OCI-LY1 (cell line): Measurements from ENCODE around the gene GGCT.

Experiments
- H2AFZ ChIP-seq: fragments of 200-600 bp; sonication (generic), shearing (Covaris generic); 2 replicates; pipeline ENCODE4 v1.6.0; 2014; ENCODE audit warnings: antibody characterized with exemption, mild to moderate bottlenecking, low read length
- H3F3A ChIP-seq: fragments of 200-600 bp; sonication (generic), shearing (Covaris generic); 2 replicates; pipeline ENCODE4 v1.6.0; 2014; ENCODE audit warnings: mild to moderate bottlenecking, antibody characterized with exemption, low read length, moderate library complexity; ENCODE audit not compliant: insufficient read depth
- H3K27ac ChIP-seq: fragments of 200-600 bp; sonication (generic); 2 replicates; pipeline ENCODE4 v1.5.1; 2014; ENCODE audit warnings: low read length, mixed run types, mild to moderate bottlenecking, low read depth; ENCODE audit not compliant: poor library complexity, severe bottlenecking
- H3K27me3 ChIP-seq: fragments of 200-600 bp; sonication (generic); 2 replicates; pipeline ENCODE4 v1.6.0; 2014; ENCODE audit warnings: antibody characterized with exemption, mild to moderate bottlenecking, low read length, moderate library complexity; ENCODE audit not compliant: insufficient read depth
- H3K36me3 ChIP-seq: fragments of 200-600 bp; sonication (generic); 2 replicates; pipeline ENCODE4 v1.6.1; 2014; ENCODE audit warnings: mild to moderate bottlenecking, antibody characterized with exemption, low read length, moderate library complexity, mixed read lengths; ENCODE audit not compliant: insufficient read depth
- H3K4me1 ChIP-seq: fragments of 200-600 bp; sonication (generic); 2 replicates; pipeline ENCODE4 v1.5.1; 2014; ENCODE audit warnings: mild to moderate bottlenecking, low read length, moderate library complexity; ENCODE audit not compliant: insufficient read depth, severe bottlenecking
- H3K4me2 ChIP-seq: fragments of 200-600 bp; sonication (generic), shearing (Covaris generic); 2 replicates; pipeline ENCODE4 v1.6.1; 2014; ENCODE audit warnings: low read length
- H3K4me3 ChIP-seq: fragments of 200-600 bp; sonication (generic); 2 replicates; pipeline ENCODE4 v1.5.1; 2014; ENCODE audit warnings: low read length, low read depth, mild to moderate bottlenecking, mixed read lengths; ENCODE audit not compliant: poor library complexity, severe bottlenecking
- H3K79me2 ChIP-seq: fragments of 200-600 bp; shearing (Covaris generic); 2 replicates; pipeline ENCODE4 v1.6.1; 2016; ENCODE audit warnings: mixed run types, low read length, mixed read lengths; ENCODE audit not compliant: insufficient read depth
- H3K9ac ChIP-seq: fragments of 200-600 bp; sonication (generic), shearing (Covaris generic); 2 replicates; pipeline ENCODE4 v1.6.1; 2014; ENCODE audit warnings: mild to moderate bottlenecking, low read length, mixed read lengths
- H3K9me2 ChIP-seq: fragments of 200-600 bp; sonication (generic), shearing (Covaris generic); 2 replicates; pipeline ENCODE4 v1.6.1; 2014; ENCODE audit warnings: low read depth, mild to moderate bottlenecking, low read length, mixed read lengths
- H3K9me3 ChIP-seq: fragments of 200-600 bp; shearing (Covaris generic); 2 replicates; pipeline ENCODE4 v1.6.1; 2014; ENCODE audit warnings: low read length, mixed read lengths
- H4K20me1 ChIP-seq: fragments of 200-600 bp; sonication (generic), shearing (Covaris generic); 2 replicates; pipeline ENCODE4 v1.6.0; 2016; ENCODE audit warnings: mild to moderate bottlenecking, low read length; ENCODE audit not compliant: insufficient read depth
- EZH2 ChIP-seq: fragments of 200-600 bp; sonication (generic), shearing (Covaris generic); IDR thresholded peaks from 2 replicates; pipeline ENCODE4 v1.8.0; 2017; ENCODE audit warnings: borderline replicate concordance, mixed run types, mild to moderate bottlenecking, antibody characterized with exemption, low read length, moderate library complexity, mixed read lengths
- TF ChIP-seq, protein P1 (sequence below): fragments of 200-600 bp; sonication (generic), shearing (Covaris generic); IDR thresholded peaks from 2 replicates; pipeline ENCODE4 v1.5.1; 2017; ENCODE audit warnings: mild to moderate bottlenecking, antibody characterized with exemption, low read length, moderate library complexity, mixed read lengths

GGCT gene

DNA sequence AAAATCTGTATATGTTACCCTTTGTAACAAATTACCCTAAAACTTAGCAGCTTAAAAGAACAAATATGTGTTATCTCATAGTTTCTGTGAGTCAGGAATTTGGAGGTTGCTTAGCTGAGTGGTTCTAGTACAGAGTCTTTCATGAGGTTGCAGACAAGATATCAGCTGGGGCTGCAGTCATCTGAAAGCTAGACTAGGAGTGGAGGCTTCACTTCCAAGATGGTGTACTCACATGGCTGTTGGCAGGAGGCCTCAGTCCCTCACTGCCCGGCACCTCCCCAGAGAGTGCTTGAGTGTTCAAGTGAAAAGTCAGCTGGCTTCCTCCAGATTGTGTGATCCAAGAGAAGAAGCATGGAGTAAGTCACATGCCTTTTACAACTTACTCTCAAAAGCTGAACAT is 16.9 kb upstream of the GGCT start:
- no peak for TF ChIP-seq EZH2
- TF ChIP-seq, protein P1, sequence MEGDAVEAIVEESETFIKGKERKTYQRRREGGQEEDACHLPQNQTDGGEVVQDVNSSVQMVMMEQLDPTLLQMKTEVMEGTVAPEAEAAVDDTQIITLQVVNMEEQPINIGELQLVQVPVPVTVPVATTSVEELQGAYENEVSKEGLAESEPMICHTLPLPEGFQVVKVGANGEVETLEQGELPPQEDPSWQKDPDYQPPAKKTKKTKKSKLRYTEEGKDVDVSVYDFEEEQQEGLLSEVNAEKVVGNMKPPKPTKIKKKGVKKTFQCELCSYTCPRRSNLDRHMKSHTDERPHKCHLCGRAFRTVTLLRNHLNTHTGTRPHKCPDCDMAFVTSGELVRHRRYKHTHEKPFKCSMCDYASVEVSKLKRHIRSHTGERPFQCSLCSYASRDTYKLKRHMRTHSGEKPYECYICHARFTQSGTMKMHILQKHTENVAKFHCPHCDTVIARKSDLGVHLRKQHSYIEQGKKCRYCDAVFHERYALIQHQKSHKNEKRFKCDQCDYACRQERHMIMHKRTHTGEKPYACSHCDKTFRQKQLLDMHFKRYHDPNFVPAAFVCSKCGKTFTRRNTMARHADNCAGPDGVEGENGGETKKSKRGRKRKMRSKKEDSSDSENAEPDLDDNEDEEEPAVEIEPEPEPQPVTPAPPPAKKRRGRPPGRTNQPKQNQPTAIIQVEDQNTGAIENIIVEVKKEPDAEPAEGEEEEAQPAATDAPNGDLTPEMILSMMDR, result no peak
- no peak overlapping the region for H2AFZ ChIP-seq
- H3K4me1 ChIP-seq, result no peaks in the 10 kb centered on the region
- H4K20me1 ChIP-seq, result no peaks in the 10 kb centered on the region
- H3K9ac ChIP-seq, result no peak overlapping the region
- H3K79me2 ChIP-seq, result no peaks in the 10 kb centered on the region
- H3K27me3 ChIP-seq, result no peaks in the 10 kb centered on the region
- H3K4me2 ChIP-seq, result no peak overlapping the region
- H3K27ac ChIP-seq, result no peak overlapping the region
- no peak overlapping the region for H3K4me3 ChIP-seq
- no peaks in the 10 kb centered on the region for H3K9me2 ChIP-seq
- no peaks in the 10 kb centered on the region for H3F3A ChIP-seq
- no peaks in the 10 kb centered on the region for H3K36me3 ChIP-seq
- H3K9me3 ChIP-seq, result no peaks in the 10 kb centered on the region

DNA sequence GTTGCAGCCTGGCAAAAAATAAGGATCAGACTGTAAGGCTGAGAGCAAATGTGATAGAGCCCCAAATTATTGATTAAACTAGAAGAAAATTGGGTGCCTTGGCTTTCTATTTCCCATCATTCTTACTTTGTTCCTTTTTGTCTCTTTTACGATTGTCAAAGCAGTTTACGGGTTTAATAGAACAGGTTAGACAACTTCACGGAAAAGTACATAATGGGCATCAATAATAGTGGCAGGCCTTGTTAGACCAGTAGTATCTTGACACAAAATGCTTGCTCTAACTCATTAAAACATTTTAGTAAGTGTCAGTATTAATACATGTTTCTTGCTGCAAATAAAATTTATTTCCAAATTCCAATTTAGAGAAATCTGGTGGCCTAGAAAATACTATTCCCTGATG is 14.5 kb upstream of the GGCT start:
- Histone ChIP-seq H3K4me2 (no peak overlapping the region), H3K9ac (no peak overlapping the region), H3F3A (no peaks in the 10 kb centered on the region), H3K27ac (no peak overlapping the region), H3K4me3 (no peak overlapping the region), H3K79me2 (no peaks in the 10 kb centered on the region), H3K9me3 (no peaks in the 10 kb centered on the region), H3K4me1 (no peaks in the 10 kb centered on the region), H3K36me3 (no peaks in the 10 kb centered on the region), H3K27me3 (no peaks in the 10 kb centered on the region), H4K20me1 (no peaks in the 10 kb centered on the region), H2AFZ (no peak overlapping the region), H3K9me2 (no peaks in the 10 kb centered on the region)
- no peak for TF ChIP-seq EZH2
- TF ChIP-seq, protein P1, result no peak

DNA sequence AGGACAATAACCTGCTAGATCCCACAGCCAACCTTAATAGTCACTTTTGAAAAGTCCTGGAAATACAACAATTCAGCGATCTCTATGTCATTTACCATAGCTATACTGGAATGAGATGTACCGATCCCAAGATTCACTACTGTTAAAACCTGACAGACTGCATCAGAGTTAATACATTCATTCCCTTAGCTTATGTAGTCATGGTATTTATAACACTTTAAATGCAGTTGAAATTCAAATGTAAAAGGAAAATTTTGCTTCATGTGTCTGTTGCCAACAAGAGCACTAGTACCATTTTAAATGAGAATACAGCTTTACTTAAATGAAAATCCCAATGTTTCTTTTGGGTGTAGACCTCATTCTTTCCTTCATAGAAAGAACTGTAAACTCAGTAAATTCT is 11.1 kb upstream of the GGCT start:
- H3K4me3 ChIP-seq, result no peak overlapping the region
- H3F3A ChIP-seq, result no peaks in the 10 kb centered on the region
- no peaks in the 10 kb centered on the region for H3K79me2 ChIP-seq
- no peaks in the 10 kb centered on the region for H3K27me3 ChIP-seq
- no peak overlapping the region for H3K4me2 ChIP-seq
- H3K4me1 ChIP-seq, result no peaks in the 10 kb centered on the region
- no peaks in the 10 kb centered on the region for H3K36me3 ChIP-seq
- no peaks in the 10 kb centered on the region for H4K20me1 ChIP-seq
- H3K9me3 ChIP-seq, result no peaks in the 10 kb centered on the region
- no peak overlapping the region for H3K9ac ChIP-seq
- H2AFZ ChIP-seq, result no peak overlapping the region
- no peak overlapping the region for H3K27ac ChIP-seq
- H3K9me2 ChIP-seq, result no peaks in the 10 kb centered on the region
- no peak for TF ChIP-seq EZH2
- TF ChIP-seq, protein P1, result no peak
